ENCODE results near the gene MINDY3.
"Not testable (repeated sequence)": the region's sequence is repeated elsewhere in the genome, so short reads cannot be mapped to it uniquely, and the experiment has no call there.

The MINDY3 gene

DNA sequence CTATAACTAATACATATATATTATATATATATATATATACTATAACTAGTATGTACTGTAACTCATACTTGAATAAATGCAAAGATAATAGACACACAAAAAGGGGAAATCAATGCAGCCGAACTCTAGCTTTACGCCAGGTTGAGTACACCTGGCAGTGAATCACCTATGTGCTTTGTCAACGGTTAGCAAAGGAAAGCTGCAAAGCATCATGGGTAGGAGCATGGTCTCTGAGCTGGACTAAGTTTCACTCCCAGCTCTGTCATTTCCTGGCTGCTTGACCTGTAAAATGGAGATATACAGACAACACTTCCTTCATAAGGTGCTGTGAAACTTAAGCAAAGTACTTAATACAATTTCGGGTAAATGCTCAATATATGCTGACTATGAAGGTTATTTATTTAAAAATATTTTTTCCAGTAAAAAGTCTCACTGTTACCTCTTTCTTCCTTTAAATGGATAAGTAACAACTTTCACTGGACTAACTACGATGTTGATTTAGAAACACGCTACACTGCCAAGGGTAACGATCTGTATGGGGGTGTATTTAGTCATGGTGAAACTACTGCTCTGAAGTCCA is 78.8 kb downstream of the MINDY3 start:
- DNase-seq (ENCODE audit: low read depth in 1 of 2, low spot score in 1 of 2): no peak

DNA sequence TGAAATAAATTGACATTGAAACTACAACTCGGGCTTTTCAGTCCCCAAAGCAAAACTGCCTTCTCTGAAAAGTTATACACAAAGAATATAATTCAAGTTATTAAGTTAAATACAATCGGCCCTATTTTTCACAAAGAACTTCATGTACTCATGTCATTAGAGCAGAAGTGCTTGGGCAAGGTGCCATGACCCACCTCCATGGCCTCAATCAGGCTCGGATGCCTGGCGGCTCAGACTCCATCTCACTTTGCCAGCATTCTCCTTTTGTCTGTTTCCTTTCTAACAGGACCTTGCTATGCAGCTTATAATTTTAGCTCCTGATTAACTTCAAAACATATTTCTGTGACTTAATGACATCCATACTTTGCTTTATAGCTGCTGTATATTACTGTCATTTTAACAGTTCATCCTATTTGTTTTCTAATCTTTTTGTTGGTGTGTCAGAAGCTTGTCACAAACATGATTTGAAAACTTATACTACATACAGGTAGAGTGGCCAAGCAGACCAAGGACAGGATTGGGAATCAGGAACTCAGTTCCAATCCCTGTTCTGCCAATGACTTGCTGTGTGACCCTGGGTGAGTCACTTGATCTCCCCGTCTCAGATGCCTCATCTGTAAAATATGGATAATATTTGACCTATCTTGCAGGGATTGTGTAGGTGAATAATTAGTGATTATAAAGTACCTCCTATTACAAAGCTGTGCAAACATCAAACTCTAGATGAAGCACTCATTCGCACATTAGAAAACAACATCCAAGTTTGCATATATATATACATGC is 79.8 kb downstream of the MINDY3 start:
- DNase-seq (ENCODE audit: low read depth in 1 of 2, low spot score in 1 of 2): no peak

DNA sequence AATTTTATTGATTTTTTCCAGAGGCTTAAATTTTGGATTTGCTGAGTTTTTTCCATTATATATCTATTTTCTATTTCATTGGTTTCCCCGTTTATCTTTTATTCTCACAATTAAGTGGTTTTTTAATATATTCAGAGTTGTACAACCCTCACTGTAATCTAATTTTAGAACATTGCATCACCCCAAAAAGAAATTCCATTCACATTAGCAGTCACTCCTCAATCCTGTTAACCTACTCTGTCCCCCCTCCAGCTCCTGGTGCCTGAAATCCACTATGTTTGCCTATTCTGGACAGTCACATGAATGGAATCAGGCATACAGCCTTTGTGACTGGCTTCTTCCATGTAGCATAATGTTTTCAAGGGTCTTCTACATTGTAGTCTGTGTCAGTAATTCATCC is 84.8 kb downstream of the MINDY3 start:
- DNase-seq (ENCODE audit: low read depth in 1 of 2, low spot score in 1 of 2): no peak

DNA sequence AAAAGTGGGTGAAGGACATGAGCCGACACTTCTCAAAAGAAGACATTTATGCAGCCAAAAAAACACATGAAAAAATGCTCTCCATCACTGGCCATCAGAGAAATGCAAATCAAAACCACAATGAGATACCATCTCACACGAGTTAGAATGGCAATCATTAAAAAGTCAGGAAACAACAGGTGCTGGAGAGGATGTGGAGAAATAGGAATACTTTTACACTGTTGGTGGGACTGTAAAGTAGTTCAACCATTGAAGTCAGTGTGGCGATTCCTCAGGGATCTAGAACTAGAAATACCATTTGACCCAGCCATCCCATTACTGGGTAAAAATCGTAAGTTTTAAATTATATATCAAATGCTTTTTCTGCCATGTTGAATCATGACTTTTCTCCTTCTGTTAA is 85.8 kb downstream of the MINDY3 start:
- not testable (repeated sequence) for DNase-seq (ENCODE audit: low read depth in 1 of 2, low spot score in 1 of 2)

DNA sequence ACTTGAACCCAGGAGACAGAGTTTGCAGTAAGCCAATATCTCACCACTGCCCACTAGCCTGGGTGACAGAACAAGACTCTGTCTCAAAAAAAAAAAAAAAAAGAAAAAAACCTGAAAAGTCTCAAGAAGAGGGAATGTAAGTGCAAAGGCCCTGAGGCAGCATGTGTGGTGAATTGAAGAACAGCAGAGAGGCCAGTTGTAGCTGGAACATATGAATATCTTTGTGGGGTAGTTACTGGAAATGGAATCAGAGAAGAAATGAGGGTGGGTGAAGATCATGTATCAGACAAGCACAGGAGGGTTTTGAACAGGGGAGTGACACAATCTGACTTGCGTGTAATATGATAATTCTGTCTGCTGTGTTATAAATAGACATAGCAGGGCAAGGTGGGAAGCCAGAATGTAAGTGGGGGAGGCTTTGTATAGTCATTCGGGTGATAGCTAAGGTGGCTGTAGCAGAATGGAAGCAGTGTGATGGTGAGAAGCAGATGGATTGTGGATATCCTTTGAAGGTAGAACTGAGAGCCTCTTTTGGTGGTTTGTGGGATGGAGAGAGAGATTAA is 95.3 kb downstream of the MINDY3 start:
- DNase-seq (ENCODE audit: low read depth in 1 of 2, low spot score in 1 of 2): no peak

DNA sequence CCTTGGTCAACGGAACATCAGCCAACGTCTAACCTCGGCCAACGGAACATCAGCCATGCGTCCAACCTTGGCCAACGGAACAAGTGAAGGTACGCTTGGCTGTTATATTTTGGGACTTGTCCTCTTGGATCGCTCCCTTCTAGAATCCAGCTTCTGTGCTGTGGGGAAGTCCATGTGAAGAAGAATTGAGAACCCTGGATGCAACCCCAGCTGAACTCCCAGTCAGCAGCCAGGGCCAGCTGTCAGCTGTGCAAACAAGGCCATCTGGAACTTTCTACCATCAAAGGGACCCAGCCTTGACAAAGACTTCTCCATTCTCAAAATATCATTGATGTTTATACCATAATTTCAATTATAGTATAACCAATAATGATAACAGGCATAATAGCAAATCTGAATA is 97.3 kb downstream of the MINDY3 start:
- no peak for DNase-seq (ENCODE audit: low read depth in 1 of 2, low spot score in 1 of 2)

DNA sequence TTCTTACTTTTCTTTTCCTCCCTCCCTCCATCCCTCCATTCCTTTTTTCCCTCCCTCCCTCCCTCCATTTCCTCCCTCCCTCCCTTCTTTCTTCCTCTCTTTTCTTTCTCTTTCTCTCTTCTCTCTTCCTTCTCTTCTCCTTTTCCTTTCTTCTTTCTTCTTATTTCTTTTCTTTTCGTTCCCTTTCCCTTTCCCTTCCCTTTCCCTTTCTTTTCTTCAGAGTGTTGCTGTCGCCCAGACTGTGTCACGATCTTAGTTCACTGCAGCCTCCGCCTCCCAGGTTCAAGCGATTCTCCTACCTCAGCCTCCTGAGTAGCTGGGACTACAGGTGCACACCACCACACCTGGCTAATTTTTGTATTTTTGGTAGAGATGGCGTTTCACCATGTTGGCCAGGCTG is 98.1 kb downstream of the MINDY3 start:
- DNase-seq (ENCODE audit: low read depth in 1 of 2, low spot score in 1 of 2): not testable (repeated sequence)

DNA sequence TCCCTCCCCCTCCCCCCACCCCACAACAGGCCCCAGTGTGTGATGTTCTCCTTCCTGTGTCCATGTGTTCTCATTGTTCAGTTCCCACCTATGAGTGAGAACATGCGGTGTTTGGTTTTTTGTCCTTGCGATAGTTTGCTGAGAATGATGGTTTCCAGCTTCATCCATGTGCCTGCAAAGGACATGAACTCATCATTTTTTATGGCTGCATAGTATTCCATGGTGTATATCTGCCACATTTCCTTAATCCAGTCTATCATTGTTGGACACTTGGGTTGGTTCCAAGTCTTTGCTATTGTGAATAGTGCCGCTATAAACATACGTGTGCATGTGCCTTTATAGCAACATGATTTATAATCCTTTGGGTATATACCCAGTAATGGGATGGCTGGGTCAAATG is 99.1 kb downstream of the MINDY3 start:
- DNase-seq (ENCODE audit: low read depth in 1 of 2, low spot score in 1 of 2): not testable (repeated sequence)

DNA sequence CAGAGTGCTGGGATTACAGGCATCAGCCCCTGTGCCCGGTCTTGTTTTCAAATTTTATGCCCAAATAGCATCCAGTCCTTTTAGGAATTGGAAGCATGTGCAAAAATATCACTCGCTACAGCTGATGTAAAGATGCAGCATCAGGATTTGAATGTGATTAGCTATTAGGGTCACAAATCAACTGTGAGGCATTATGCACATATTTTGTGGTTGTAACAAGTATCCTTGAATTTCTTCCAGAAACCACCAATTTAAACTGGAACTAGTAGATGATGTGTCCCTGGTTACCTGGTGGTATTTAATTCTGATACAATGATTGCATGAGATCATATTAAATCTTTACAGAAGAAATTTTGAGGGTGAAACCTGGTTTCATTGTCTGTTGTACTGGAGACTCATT is 99.6 kb downstream of the MINDY3 start:
- no peak for DNase-seq (ENCODE audit: low read depth in 1 of 2, low spot score in 1 of 2)

DNA sequence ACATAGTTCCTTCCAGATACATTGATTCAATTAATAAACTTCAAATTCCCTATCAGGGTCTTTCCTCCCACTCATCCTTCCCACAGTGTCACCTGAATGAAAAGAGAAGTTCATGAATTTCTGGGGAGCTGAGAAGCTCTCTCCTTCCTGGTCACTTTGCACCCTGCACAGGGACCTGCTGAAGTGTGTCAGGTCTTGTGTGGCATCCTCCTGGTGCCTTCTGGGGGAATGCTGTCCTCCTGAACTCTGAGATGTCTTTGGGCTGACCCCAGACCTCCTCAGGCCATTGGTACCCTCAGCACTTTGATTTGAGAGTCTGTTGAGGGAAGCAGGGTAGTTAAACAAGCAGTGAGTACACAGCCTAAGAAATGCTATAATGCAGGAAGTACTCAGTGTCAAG is 101.0 kb downstream of the MINDY3 start:
- no peak for DNase-seq (ENCODE audit: low read depth in 1 of 2, low spot score in 1 of 2)

DNA sequence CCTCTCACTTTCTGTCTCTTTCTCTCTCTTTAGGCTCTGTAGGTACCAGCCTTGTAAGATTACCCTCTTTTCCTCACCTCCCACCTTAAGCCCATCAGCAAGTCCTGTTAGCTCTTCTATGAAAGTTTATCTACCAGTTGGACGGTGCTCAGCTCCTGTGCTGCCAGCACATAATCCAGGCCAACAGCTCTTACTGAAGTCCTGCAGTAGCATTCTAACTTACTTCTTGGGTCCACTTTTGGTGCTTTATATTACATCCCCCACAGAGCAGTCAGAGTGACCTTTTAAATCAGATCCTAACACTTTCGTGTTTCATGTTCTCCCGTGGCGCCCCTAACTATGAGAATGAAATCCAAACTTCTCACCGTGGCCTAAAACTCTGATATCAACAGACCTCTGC is 101.7 kb downstream of the MINDY3 start:
- DNase-seq (ENCODE audit: low read depth in 1 of 2, low spot score in 1 of 2): no peak

DNA sequence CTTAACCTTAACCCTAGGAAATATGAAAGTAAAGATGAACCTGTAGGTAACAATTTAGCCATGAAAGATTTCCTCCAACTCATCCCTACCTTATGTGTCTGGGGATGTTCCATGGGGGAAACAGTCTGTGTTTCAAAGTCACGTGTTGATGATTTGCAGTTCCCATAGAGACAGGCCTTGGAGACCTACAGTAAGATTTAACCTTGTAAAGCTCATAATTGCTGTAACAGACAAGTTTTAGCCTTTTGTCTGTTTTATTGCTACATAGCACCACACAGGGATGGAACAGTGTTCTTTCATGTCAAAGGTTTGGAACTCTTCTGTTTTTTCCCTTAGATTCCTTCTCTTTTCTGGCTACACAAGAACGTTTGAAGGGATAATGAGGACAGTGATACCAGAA is 105.4 kb downstream of the MINDY3 start:
- DNase-seq (ENCODE audit: low read depth in 1 of 2, low spot score in 1 of 2): no peak

DNA sequence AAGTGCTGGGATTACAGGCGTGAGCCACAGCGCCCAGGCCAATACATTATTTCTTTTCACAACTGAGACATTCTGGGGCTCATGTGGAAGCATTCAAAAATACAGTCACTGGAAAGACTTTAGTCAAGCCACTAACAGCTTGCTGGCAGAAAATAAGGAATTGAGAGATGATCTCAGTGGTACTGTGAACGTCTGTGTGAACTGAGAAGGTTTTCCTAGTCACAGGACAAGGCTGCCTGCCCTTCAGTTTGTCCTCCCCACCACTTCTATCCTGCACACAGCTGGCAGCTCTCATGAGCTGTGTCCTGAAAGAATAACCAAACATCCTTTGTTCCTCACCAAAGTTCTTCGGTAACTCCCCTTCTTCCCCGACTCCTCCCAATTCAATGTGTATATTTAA is 109.3 kb downstream of the MINDY3 start:
- no peak for DNase-seq (ENCODE audit: low read depth in 1 of 2, low spot score in 1 of 2)

DNA sequence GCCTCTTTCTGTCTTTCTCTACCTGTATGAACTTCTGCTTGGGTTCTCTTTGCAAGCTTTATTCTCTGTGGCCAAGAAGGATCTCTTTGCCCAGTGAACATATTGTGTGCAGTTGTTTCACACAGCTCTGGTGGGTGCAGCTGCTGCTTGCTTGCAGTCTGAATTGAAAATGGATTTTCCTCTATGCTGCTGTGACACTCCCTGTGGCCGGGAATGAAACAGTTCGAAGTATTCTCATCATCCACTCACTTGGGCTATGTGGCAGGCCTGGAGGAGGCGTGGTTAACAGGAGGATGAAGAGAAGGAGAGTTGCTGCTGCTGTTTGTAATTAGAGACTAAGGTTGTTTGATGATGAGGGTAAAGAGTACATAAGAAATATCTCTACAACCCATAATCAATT is 112.2 kb downstream of the MINDY3 start:
- DNase-seq (ENCODE audit: low read depth in 1 of 2, low spot score in 1 of 2): no peak

DNA sequence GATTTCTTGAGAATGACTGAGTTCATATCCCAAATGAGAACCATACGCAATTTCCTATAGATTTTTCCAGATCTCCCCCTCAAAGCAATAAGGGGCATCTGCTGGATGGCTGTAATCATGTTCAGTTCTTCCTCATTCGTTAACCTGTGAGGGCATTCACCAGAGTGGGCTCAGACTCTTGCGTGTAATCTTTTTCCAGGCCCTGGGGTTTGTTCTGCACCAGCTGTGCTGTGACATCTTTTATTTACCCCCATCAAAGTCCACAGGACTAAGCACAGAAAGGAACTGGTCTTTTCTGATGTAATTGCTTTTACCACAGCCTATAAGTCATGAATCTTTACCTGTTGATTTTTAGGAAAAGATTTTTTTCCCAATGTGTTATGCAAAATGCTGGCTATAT is 112.7 kb downstream of the MINDY3 start:
- no peak for DNase-seq (ENCODE audit: low read depth in 1 of 2, low spot score in 1 of 2)

DNA sequence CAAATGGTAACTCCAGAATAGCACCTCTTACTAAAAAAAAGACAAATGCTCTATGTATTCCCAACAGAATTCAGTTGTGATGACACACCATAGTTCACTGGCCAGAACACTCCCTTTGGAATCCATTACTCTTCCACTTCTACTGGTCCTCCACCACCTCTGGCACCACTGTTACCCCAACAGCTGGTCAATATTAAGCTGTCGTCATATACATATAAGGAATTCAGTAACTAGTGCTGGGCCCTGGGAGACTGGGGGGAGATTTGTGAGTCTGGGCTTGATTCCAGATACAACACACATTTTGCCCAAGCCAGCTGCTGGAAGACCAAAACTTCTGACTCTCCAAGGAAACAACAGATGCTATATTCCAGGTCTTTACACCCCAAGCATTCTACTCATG is 114.6 kb downstream of the MINDY3 start:
- DNase-seq (ENCODE audit: low read depth in 1 of 2, low spot score in 1 of 2): no peak

DNA sequence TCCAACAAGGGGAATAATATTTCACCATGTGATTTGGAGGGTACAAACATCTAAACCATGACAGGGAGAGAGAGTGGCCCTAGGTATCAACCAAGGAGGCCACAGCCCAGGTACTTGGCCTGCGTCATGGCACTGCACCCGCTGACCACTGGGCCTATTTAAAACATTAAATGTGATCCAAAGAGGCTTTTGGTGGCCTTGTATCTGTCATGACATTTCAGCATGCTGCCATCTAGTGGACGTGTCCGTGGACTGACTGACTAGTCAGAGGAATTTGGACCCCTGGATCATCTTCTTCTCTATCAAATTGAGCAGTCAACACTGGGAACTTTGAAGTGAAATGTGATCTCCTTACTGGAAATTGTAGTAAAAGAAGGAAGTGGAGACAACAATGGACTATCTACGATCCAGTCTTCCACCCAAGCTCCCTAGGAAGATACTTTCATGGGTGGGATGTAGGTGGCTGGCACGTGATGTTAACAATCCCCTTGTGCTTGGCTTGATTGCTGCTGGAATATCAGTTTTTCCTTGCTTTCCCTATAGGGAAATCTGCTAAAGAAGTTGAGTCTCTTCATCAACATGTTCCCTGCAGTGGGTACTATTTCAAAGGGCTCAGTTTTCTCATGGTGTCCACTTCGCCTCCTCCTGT is 116.0 kb downstream of the MINDY3 start:
- DNase-seq (ENCODE audit: low read depth in 1 of 2, low spot score in 1 of 2): no peak

DNA sequence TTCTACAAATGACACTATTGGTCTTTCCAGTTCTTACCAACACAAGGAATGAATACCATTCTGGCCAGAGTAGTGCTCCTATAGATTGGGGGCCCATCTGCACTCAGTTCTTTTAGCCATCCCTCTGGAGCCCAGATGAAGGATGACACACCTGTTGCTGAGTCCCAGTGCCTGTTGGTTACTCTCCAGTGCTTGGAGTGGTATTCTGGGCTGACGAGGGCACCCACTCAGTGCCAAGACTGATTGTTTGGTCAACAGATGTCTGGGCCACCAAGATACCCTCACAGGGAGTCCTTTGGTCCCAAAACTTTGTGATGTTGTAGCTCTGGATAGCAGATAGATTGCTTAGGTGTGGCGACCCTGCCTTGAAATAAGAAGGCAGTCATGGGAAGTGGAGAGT is 116.9 kb downstream of the MINDY3 start:
- DNase-seq (ENCODE audit: low read depth in 1 of 2, low spot score in 1 of 2): no peak

DNA sequence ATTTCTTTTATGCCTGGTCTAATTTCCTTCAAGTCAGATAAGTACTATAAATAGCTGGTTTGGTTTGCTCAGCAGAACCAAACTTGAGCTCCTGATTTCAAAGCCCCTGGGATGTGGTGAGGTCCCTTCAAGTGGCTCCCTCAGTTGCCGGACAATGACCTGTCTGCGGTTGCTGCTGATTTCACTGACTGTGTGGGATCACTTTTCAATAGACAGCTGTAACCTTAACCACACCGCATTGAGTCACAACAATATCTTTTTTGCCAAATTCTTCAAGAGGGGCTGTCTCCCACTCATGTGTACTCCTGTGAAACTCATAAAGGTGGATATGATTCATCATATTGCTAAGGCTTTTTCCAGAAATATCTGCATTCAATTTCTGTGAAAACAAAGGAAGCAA is 117.5 kb downstream of the MINDY3 start:
- no peak for DNase-seq (ENCODE audit: low read depth in 1 of 2, low spot score in 1 of 2)

DNA sequence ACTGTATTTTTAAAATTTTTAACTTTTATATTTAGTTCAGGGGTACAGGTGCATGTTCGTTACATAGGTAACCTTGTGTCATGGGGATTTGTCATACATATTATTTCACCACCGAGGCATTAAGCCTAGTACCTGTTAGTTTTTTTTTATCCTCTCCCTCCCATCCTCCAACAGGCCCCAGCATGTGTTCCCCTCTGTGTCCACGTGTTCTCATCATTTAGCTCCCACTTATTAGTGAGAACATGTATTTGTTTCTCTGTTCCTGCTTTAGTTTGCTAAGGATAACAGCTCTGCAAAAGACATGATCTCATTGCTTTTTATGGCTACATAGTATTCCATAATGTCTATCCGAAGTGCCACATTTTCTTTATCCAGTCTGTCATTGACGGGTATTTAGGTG is 118.2 kb downstream of the MINDY3 start:
- DNase-seq (ENCODE audit: low read depth in 1 of 2, low spot score in 1 of 2): no peak

DNA sequence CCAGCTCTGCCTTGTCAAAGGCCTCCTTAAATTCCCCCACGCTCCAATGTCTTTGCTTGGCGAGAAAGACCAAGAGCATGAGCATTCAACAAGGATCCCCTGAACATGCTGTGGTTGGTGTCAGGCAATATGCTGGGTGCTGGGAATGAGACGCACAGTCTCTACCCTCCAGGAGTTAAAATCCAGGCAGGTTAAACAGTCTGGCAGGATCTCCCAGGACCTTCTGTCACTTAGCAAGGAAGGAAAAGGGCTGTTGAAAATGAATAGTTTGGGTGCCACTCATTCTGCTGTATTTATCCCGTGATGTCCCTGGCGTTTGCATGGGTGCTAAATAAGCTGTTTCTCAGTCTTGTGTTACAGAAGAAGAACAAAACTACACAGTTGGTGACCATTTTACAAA is 118.7 kb downstream of the MINDY3 start:
- DNase-seq (ENCODE audit: low read depth in 1 of 2, low spot score in 1 of 2): no peak

DNA sequence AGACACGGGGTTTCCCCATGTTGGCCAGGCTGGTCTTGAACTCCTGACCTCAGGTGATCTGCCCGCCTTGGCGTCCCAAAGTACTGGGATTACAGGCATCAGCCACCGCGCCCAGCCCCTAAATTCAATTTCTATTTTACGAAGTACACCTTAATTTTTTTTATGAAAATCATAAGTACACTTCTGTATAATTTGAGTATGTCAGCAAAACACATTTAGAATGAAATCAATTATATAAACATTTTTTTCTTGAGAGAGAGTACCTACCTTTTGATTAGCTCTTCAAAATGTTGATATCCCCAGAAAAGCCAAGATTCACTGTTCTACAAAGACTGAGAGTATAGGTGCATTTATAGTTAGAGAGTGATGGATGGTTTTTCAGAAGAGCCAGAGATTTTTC is 120.0 kb downstream of the MINDY3 start:
- no peak for DNase-seq (ENCODE audit: low read depth in 1 of 2, low spot score in 1 of 2)
